Stomach smooth muscle (tissue), 2 donors: ENCODE measurements around the gene CDH19.
"Not testable (repeated sequence)": the region's sequence is repeated elsewhere in the genome, so short reads cannot be mapped to it uniquely, and the experiment has no call there.

Experiments used
- H3K27ac ChIP-seq: one replicate; pipeline ENCODE4 v1.7.0; 2013; ENCODE audit warnings: mild to moderate bottlenecking, low read length, inconsistent platforms
- H3K27me3 ChIP-seq, 2 donors: one replicate each; pipeline ENCODE4 v1.7.0; 2013; ENCODE audit warnings: low read length in 2 of 2; ENCODE audit not compliant: insufficient read depth in 2 of 2, control insufficient read depth in 1 of 2
- H3K36me3 ChIP-seq, 2 donors: one replicate each; pipeline ENCODE4 v1.7.0; 2013; ENCODE audit warnings: low read length in 2 of 2; ENCODE audit not compliant: control insufficient read depth in 2 of 2, insufficient read depth in 2 of 2
- H3K4me1 ChIP-seq: one replicate; pipeline ENCODE4 v1.7.0; 2013; ENCODE audit warnings: low read length; ENCODE audit not compliant: control insufficient read depth, insufficient read depth
- H3K4me3 ChIP-seq, 2 donors: one replicate each; pipeline ENCODE4 v1.7.0; 2013; ENCODE audit warnings: low read length in 2 of 2
- H3K9ac ChIP-seq, 2 donors: one replicate each; pipeline ENCODE4 v1.7.0; 2013; ENCODE audit warnings: low read length in 2 of 2, mild to moderate bottlenecking in 1 of 2
- H3K9me3 ChIP-seq, 2 donors: one replicate each; pipeline ENCODE4 v1.7.0; 2013; ENCODE audit warnings: low read length in 2 of 2; ENCODE audit not compliant: control insufficient read depth in 2 of 2
- donor health status: healthy.
- donor health status: Pancreatic carcinoma.

CDH19 gene

DNA sequence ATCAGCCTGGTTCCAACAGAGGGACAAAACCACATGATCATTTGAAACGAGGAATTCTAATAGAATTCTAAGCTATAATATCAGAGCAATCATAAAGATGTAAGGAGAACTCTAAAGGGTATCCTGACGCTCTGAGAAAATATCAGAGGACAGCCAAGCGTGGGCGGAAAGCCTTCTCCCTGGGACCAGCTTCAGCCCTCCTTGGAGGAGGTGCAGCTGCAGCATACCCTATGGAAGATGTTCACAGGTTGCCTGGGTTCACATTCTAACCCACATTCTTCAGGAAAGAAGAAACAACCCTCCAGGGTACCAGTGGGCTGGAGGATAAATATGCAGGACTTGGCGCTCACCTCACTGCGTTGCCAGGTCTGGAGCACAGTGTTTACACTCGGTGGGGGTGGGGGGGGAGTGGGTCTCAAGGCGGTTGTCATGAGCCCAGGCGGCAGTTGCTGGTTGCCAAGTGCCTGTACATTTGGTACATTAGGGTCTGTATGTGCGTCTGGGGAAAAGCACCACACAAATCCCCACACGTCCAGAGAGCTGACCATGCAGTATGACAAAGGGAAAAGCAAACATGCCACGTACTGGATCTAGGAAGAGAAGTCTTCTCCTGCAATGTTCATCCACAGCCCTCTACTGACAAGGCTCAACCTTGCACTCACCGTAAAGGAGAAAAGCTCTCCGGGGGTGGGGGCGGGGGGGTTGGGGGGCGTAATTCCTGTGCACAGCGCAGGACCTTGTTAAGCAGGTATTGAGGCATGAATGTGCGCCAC, 80.5 kb downstream of the CDH19 start:
- Histone ChIP-seq H3K9ac (no peak overlapping the region), H3K27ac (no peak overlapping the region), H3K4me3 (no peak overlapping the region), H3K36me3 (no peaks in the 10 kb centered on the region), H3K4me1 (no peaks in the 10 kb centered on the region), H3K27me3 (no peaks in the 10 kb centered on the region), H3K9me3 (no peaks in the 10 kb centered on the region)

DNA sequence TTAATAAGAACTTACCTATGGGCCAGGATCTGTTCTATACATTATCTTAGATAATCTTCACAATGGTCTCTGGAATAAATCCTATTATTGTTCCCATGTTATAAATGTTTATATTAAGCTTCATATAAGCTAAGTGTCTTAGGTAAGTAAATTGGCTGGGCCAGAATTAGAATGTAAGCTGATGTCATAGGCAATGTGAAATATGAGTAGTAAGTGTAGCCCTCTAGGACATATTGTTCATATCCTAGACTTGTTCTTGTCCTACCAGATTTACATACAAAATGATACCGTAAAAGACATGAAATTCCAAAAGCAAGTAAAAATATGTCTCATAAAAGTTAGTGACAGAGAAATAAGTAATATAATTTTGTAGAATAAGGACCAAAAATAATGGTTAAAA, 89.9 kb downstream of the CDH19 start:
- no peaks in the 10 kb centered on the region for H3K36me3 ChIP-seq
- H3K27me3 ChIP-seq, result no peaks in the 10 kb centered on the region
- no peaks in the 10 kb centered on the region for H3K9me3 ChIP-seq
- H3K4me1 ChIP-seq, result no peaks in the 10 kb centered on the region
- H3K9ac ChIP-seq, result no peak overlapping the region
- H3K27ac ChIP-seq, result no peak overlapping the region
- H3K4me3 ChIP-seq, result no peak overlapping the region

DNA sequence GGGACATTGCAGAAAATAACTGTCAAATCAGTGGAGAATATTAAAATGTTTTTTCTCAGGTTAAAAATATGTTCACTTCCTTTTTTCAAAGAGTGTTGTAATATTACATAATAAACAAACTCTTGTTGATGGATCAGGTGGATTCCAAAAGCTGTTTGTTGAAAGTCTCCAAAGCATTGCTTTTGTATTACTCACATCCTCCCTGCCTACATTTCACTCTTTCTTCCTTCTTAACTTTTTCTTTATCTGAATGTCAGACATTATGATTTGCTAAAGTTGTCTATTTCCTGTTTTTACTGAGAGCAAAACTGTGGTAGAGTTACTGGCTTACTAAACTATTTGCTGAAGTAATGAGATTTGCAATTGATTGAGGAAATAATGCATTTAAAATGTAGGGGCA, 92.1 kb downstream of the CDH19 start:
- H3K36me3 ChIP-seq, result no peaks in the 10 kb centered on the region
- H3K27ac ChIP-seq, result no peak overlapping the region
- H3K4me1 ChIP-seq, result no peaks in the 10 kb centered on the region
- H3K9ac ChIP-seq, result no peak overlapping the region
- H3K27me3 ChIP-seq, result no peaks in the 10 kb centered on the region
- H3K9me3 ChIP-seq, result no peaks in the 10 kb centered on the region
- no peak overlapping the region for H3K4me3 ChIP-seq

DNA sequence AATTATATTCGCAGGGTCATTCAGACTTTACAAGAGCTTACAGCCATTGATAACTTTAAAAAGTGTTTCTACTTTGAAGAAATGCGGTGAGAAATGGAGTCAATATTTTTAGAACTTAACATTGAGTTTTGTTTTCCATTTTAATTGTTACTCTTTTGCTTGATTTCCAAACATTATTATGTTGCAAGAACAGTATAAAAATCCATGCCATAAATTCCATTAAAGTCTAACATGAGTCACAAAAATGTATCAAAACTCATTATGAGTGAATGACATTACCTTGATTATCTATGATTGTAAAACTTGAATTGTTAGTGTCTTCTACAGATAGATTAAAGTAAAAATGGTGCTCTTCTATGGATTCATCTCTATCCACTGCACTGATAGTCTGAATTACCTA, 92.6 kb downstream of the CDH19 start:
- Histone ChIP-seq H3K9me3 (no peaks in the 10 kb centered on the region), H3K9ac (no peak overlapping the region), H3K36me3 (no peaks in the 10 kb centered on the region), H3K27me3 (no peaks in the 10 kb centered on the region), H3K4me3 (no peak overlapping the region), H3K4me1 (no peaks in the 10 kb centered on the region), H3K27ac (no peak overlapping the region)

DNA sequence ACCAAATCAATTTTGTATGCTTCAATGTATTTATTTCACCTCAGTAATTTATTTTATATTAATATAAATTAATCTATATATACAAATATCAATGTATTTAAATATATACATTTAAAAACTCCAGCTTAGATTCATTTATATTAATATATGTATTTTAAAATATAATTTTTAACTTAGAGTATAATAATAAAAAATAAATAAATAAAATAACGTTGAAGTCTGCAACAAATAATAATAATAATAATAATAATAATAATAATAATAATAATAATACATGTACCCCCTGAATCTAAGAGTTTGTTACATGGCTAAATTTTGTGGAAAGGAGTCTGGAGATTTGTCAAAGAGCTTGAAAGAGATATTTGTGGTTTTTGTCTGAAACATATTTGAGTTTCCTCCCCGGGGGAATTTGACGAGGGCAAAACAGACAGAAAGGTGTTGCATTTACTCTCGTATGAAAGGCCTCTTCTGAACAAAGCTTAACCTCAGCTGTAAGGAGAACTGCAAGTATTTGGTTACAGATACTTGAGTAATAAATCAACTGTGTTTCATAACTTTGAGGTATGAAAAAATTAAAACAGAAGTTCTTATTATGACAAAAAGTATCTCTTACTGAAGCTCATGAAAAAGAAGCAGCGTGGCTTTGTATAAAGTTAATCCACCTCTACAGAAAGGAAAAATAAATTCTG, 93.4 kb downstream of the CDH19 start:
- Histone ChIP-seq H3K4me1 (no peaks in the 10 kb centered on the region), H3K36me3 (no peaks in the 10 kb centered on the region), H3K4me3 (no peak overlapping the region), H3K9ac (no peak overlapping the region), H3K27me3 (no peaks in the 10 kb centered on the region), H3K27ac (no peak overlapping the region), H3K9me3 (no peaks in the 10 kb centered on the region)

DNA sequence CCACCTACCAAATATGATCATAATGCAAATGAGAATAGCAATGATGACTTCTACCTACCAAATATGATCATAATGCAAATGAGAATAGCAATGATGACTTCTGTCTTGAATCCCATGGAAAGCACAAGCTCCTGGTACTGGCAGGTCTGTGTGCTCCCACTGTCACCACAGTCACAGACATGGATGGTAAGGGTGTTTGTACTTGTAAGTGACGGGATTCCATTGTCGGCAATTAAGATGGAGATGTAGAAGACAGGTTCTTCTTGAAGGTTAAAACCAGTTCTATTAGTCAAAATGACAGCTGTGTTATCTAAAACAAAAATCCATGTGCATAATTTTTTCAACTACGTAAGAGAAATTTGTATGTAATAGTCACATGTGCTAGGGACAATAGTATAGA, 95.0 kb downstream of the CDH19 start:
- no peaks in the 10 kb centered on the region for H3K9me3 ChIP-seq
- no peak overlapping the region for H3K27ac ChIP-seq
- H3K9ac ChIP-seq, result no peak overlapping the region
- H3K4me3 ChIP-seq, result no peak overlapping the region
- no peaks in the 10 kb centered on the region for H3K27me3 ChIP-seq
- H3K4me1 ChIP-seq, result no peaks in the 10 kb centered on the region
- no peaks in the 10 kb centered on the region for H3K36me3 ChIP-seq

DNA sequence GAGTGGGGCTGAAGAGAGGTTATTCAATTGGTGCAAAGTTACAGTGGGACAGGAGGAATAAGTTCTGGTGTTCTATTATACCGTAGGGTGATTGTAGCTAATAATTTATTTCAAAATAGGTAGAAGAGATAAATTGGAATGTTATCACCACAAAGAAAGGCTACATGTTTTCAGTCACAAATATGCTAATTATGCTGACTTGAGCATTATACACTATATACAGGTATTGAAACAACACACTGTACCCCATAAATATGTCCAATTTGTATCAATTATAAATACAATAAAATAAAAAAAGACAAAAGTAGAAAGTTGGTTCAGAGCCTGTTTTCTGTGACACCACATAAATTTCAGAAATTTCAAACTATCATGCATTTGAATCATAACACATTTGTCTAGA, 97.7 kb downstream of the CDH19 start:
- H3K9ac ChIP-seq, result no peak overlapping the region
- no peak overlapping the region for H3K27ac ChIP-seq

DNA sequence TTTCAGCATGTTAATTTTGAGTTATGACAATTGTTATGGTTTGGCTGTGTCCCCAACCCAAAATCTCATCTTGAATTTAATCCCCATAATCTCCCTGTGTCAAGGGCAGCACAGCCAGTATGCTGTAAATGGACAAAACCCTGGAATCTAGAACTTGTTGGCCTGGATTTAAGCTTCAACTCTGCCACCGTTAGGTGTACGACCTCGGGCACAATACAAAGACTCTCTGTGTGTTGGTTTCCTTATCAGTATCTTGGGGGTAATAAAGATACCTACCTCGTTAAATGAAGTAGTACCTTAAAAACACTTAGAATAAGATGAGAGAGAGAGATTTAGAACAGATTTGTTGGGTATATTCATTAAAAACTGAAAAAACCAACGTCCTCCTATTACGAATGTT, 106.5 kb downstream of the CDH19 start:
- no peaks in the 10 kb centered on the region for H3K36me3 ChIP-seq

More for the DNA sequence above, 97.7 kb downstream of the CDH19 start:
- Histone ChIP-seq H3K4me1 (no peaks in the 10 kb centered on the region), H3K36me3 (no peaks in the 10 kb centered on the region), H3K9me3 (no peaks in the 10 kb centered on the region), H3K4me3 (no peak overlapping the region), H3K27me3 (no peaks in the 10 kb centered on the region)

DNA sequence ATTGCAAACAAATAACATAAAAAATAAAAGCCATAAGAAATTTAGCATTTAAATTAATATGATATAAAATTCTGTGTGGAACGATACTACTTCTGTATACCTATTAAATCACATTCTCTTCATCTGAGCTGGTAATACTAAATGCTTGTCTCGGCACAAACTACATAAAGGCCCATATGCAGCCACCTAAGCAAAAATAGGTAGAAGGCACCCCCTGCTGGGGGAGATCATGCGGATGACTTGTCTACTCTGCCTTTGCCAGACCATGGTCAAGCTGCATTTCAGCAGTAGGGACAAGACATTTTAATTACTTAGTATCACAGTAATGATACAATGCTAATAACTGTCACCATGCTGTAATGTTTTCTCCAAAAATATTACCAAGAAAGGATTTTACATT, 108.0 kb downstream of the CDH19 start:
- H3K4me1 ChIP-seq, result no peaks in the 10 kb centered on the region
- H3K9ac ChIP-seq, result no peak overlapping the region
- H3K27me3 ChIP-seq, result no peaks in the 10 kb centered on the region
- H3K36me3 ChIP-seq, result no peaks in the 10 kb centered on the region
- no peak overlapping the region for H3K27ac ChIP-seq
- no peaks in the 10 kb centered on the region for H3K9me3 ChIP-seq
- H3K4me3 ChIP-seq, result no peak overlapping the region

More for the DNA sequence above, 106.5 kb downstream of the CDH19 start:
- Histone ChIP-seq H3K4me1 (no peaks in the 10 kb centered on the region), H3K9ac (no peak overlapping the region), H3K27me3 (no peaks in the 10 kb centered on the region), H3K27ac (no peak overlapping the region), H3K9me3 (no peaks in the 10 kb centered on the region), H3K4me3 (no peak overlapping the region)

DNA sequence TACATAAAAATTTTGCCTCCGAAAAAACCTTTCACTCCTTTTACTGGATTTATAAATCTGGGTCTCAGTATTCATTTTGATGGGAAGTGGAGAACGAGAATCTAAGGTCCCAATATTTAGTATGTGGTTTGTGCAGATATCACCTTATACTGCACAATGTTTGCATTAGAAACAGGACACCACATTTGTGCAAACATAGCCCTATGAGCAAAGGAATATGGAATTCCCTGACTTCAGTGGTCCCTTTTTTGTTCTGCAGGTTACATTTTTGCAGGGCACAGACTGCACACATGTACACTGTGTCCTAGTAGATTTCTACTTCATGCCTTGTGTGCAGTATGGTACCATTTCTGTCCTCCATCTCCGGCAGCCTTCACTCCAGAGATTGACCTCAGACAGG, 130.0 kb downstream of the CDH19 start:
- Histone ChIP-seq H3K9me3 (no peaks in the 10 kb centered on the region), H3K4me1 (no peaks in the 10 kb centered on the region), H3K27me3 (no peaks in the 10 kb centered on the region), H3K9ac (no peak overlapping the region), H3K4me3 (no peak overlapping the region), H3K27ac (no peak overlapping the region), H3K36me3 (no peaks in the 10 kb centered on the region)

DNA sequence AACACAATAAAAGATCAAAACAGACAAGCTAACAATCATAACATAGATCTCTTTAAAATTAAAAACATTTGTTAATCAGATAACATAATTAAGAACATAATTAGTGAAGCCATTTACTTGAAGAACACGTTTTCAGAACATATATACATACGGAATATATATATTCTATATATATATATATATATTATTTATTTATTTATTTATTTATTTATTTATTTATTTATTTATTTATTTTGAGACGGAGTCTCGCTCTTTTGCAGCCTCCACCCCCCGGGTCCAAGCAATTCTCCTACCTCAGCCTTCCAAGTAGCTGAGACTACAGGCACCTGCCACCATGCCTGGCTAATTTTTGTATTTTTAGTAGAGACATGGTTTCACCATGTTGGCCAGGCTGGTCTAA, 137.7 kb downstream of the CDH19 start:
- H3K4me3 ChIP-seq, H3K36me3 ChIP-seq, H3K4me1 ChIP-seq, H3K27ac ChIP-seq, H3K9me3 ChIP-seq, H3K9ac ChIP-seq, H3K27me3 ChIP-seq: not testable (repeated sequence)
